ENCODE results near the gene TMCC1.

GRCh38 chr3:129718201-129718600, 175.3 kb downstream of the TMCC1 start:
- TF ChIP-seq EZH2 (IDR thresholded peaks at IDR 0.05; ENCODE audit: borderline replicate concordance, insufficient read depth, low read depth, low read length, poor library complexity, severe bottlenecking) (no peak), CTCF (IDR thresholded peaks at IDR 0.05) (no peak)

All from B cell (primary cell).